Lung (tissue), 12 donors: Measurements from ENCODE around the gene CAMK4. TPM values are rescaled to one million over a fixed set of nuclear protein-coding genes. Genes with fewer than 3 reads are reported as not detected.

Experiments
- ATAC-seq: fragments of 200-7000 bp; cut with Tn5 transposase; one replicate; pipeline ENCODE4 v1.9.1; 2020; ENCODE audit warnings: moderate number of reproducible peaks; ENCODE audit not compliant: insufficient read depth, low FRiP score
- DNase-seq, 3 donors: peaks; one replicate each; pipeline ENCODE4 v3.0.0-alpha.2; 2013 to 2017
- H3K27ac ChIP-seq, 2 donors: one replicate each; pipeline ENCODE4 v1.5.1; 2013; ENCODE audit warnings: mild to moderate bottlenecking in 2 of 2, moderate library complexity in 2 of 2, control low read depth in 1 of 2, inconsistent platforms in 1 of 2, low read depth in 1 of 2, low read length in 1 of 2
- H3K27me3 ChIP-seq, 3 donors: one replicate each; pipeline ENCODE4 v1.5.1; 2013; ENCODE audit warnings: low read length in 2 of 3; ENCODE audit not compliant: control insufficient read depth in 3 of 3, insufficient read depth in 3 of 3
- H3K36me3 ChIP-seq, 4 donors: one replicate each; pipeline ENCODE4 v1.5.1; 2013; ENCODE audit warnings: low read length in 4 of 4, mild to moderate bottlenecking in 1 of 4, moderate library complexity in 1 of 4; ENCODE audit not compliant: control insufficient read depth in 4 of 4, insufficient read depth in 4 of 4
- H3K4me1 ChIP-seq, 5 donors: one replicate each; pipeline ENCODE4 v1.5.1; 2013; ENCODE audit warnings: low read length in 5 of 5, mild to moderate bottlenecking in 2 of 5, moderate library complexity in 1 of 5; ENCODE audit not compliant: control insufficient read depth in 5 of 5, insufficient read depth in 5 of 5
- H3K4me3 ChIP-seq: one replicate; pipeline ENCODE4 v1.5.1; 2013; ENCODE audit warnings: mild to moderate bottlenecking, control low read depth, moderate library complexity
- H3K9ac ChIP-seq, 2 donors: one replicate each; pipeline ENCODE4 v1.5.1; 2013; ENCODE audit warnings: low read length in 2 of 2, control low read depth in 1 of 2; ENCODE audit not compliant: insufficient read depth in 1 of 2
- H3K9me3 ChIP-seq, 4 donors: one replicate each; pipeline ENCODE4 v1.5.1; 2013; ENCODE audit warnings: low read length in 3 of 4, mild to moderate bottlenecking in 1 of 4, moderate library complexity in 1 of 4; ENCODE audit not compliant: control insufficient read depth in 4 of 4, insufficient read depth in 3 of 4
- WGBS, 2 donors: extraction: QIAGEN DNeasy Blood & Tissue Kit; methylation state at CpG; one replicate each; pipeline ENCODE4 v1.1.7; 2013; 5-methylcytosine and 5-hydroxymethylcytosine counted together
- polyA plus RNA-seq, 2 donors: library from polyadenylated mRNA; stranded (reverse); fragments of 200-250 nt; gene quantifications; one replicate each; pipeline ENCODE4 v1.2.1, GENCODE V29; 2013
- total RNA-seq, 2 donors: library from RNA; depleted of rRNA in 1 of 2; stranded (reverse); fragments of >200 nt in 1 of 2; gene quantifications; one replicate each; pipeline ENCODE4 v1.2.1, GENCODE V29; 2014 to 2021
- TF ChIP-seq, protein P1 (sequence below): IDR thresholded peaks from 2 replicates; pipeline ENCODE4 v1.5.1; 2012; ENCODE audit warnings: mild to moderate bottlenecking; ENCODE audit errors: control extremely low read depth, extremely low read depth
- donor health status: control.
- donor health status: control.
- donor health status: Bipolar disorder and iron deficiency.
- donor health status: healthy.
- donor health status: DM: yes; HTN: yes; CAD: no.

CAMK4 gene
- total and polyA plus RNA-seq, 4 donors = 0.18 to 27.7 (median 0.73) TPM

DNA sequence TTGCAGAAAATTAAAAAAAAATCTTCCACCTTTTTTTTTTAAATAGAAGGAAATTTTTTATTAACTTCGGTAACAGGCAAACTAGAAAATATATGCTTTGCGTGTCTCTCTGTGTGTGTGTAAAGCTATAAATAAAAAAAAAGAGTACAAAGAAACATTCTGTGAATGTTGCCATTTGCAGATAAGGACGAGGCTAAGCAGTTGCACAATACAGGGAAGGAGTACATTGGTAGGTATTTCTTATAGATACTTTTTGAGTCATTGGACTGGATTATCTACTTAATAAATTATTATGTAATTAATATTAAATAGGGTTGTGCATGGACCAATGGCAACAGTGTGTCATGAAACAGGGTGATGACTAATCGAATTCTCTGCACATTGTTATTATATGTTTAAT lies 102.4 kb downstream of the CAMK4 start:
- H3K9ac ChIP-seq = no peak overlapping the region
- no peaks in the 10 kb centered on the region for H3K27me3 ChIP-seq
- TF ChIP-seq, protein P1, sequence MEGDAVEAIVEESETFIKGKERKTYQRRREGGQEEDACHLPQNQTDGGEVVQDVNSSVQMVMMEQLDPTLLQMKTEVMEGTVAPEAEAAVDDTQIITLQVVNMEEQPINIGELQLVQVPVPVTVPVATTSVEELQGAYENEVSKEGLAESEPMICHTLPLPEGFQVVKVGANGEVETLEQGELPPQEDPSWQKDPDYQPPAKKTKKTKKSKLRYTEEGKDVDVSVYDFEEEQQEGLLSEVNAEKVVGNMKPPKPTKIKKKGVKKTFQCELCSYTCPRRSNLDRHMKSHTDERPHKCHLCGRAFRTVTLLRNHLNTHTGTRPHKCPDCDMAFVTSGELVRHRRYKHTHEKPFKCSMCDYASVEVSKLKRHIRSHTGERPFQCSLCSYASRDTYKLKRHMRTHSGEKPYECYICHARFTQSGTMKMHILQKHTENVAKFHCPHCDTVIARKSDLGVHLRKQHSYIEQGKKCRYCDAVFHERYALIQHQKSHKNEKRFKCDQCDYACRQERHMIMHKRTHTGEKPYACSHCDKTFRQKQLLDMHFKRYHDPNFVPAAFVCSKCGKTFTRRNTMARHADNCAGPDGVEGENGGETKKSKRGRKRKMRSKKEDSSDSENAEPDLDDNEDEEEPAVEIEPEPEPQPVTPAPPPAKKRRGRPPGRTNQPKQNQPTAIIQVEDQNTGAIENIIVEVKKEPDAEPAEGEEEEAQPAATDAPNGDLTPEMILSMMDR = no peak
- H3K27ac ChIP-seq = no peak overlapping the region
- no peaks in the 10 kb centered on the region for H3K9me3 ChIP-seq
- DNase-seq (no peak), ATAC-seq (no peak)
- H3K4me1 ChIP-seq = no peaks in the 10 kb centered on the region
- H3K4me3 ChIP-seq = no peak overlapping the region
- 82 to 84% methylated on average over 4 of the region's 4 CpGs for WGBS, 2 donors
- no peaks in the 10 kb centered on the region for H3K36me3 ChIP-seq

DNA sequence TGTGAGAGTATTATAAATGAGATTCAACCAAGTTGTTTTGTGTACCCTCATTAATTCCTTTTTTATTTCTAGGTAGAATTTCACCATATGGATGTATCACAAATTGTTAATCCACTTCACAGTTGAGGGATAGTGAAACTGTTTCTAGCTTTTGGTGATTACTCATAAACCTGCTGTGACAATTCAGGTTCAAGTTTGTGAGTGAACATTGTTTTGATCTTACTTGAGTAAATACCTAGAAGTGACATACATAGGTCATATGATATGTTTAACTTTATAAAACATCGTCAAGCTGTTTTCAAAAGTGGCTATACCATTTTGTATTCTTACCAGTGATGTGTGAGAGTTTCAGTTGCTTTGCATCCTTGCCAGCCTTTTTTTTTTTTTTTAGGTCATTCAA lies 112.9 kb downstream of the CAMK4 start:
- no peak overlapping the region for H3K27ac ChIP-seq
- WGBS, 2 donors = 88 to 89% methylated on average over 1 of the region's 1 CpG
- H3K27me3 ChIP-seq = no peaks in the 10 kb centered on the region
- ATAC-seq = no peak
- H3K4me1 ChIP-seq = no peaks in the 10 kb centered on the region
- TF ChIP-seq, protein P1 = no peak
- no peaks in the 10 kb centered on the region for H3K36me3 ChIP-seq
- no peak overlapping the region for H3K4me3 ChIP-seq
- DNase-seq = no peak
- H3K9me3 ChIP-seq = no peaks in the 10 kb centered on the region
- H3K9ac ChIP-seq = no peak overlapping the region

- ATAC-seq = no peak
- Histone ChIP-seq H3K4me1 (no peaks in the 10 kb centered on the region), H3K36me3 (no peaks in the 10 kb centered on the region), H3K4me3 (no peak overlapping the region), H3K9ac (no peak overlapping the region), H3K27me3 (no peaks in the 10 kb centered on the region), H3K27ac (no peak overlapping the region), H3K9me3 (no peaks in the 10 kb centered on the region)
- TF ChIP-seq, protein P1 = no peak
- DNase-seq = no peak
- WGBS, 2 donors = 23 to 31% methylated on average over 2 of the region's 2 CpGs
These were observed 113.5 kb downstream of the CAMK4 start for GRCh38 chr5:111337688-111338087.

DNA sequence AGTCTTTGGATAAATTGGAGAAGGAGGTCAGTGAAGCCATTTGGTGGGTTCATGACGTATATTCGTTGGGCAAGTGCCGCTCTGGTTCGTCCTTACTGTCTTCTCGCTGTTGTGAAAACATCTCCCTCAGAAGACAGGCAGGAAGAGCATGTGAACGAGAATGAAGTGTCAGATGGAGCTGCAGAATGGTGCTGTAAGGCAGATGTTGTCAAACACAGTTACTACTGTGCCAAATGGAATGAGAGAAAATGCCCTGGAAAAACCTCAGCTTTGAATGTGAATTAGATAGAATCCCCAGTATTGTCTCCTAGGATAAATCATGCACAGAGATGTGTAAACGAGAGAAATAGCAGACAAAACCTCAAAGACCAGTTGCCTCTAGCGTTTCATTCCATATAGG lies 121.5 kb downstream of the CAMK4 start:
- no peaks in the 10 kb centered on the region for H3K27me3 ChIP-seq
- WGBS, 2 donors = 53 to 65% methylated on average over 8 of the region's 8 CpGs

More for the DNA sequence above, 121.5 kb downstream of the CAMK4 start:
- DNase-seq (peak in 2 of 3 donors; percentile 18 to 37), ATAC-seq (no peak)
- Histone ChIP-seq H3K27ac (no peak overlapping the region), H3K9ac (no peak overlapping the region), H3K9me3 (no peaks in the 10 kb centered on the region), H3K4me1 (peaks cover 0 to 7% (median 0%) of the 10 kb centered on the region in 5 donors), H3K4me3 (no peak overlapping the region), H3K36me3 (peaks cover 0 to 2% (median 0%) of the 10 kb centered on the region in 4 donors)
- TF ChIP-seq, protein P1 = no peak
